Measurements from ENCODE around the gene HASPIN.

DNA sequence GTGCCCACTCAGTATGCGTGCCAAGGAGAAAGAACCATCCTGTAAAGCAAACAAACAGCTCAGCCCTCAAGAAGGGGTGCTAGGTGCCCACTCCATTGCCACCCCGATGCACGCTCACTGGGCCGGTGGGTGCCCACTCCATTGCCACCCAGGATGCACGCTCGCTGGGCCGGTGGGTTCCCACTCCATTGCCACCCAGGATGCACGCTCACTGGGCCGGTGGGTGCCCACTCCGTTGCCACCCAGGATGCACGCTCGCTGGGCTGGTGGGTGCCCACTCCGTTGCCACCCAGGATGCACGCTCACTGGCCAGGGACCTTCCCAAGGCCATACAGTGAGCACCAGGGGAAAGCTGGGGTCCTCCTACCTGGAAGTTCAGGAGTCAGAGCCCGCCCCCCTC, 28.1 kb downstream of the HASPIN start:
- TF ChIP-seq, protein P1, sequence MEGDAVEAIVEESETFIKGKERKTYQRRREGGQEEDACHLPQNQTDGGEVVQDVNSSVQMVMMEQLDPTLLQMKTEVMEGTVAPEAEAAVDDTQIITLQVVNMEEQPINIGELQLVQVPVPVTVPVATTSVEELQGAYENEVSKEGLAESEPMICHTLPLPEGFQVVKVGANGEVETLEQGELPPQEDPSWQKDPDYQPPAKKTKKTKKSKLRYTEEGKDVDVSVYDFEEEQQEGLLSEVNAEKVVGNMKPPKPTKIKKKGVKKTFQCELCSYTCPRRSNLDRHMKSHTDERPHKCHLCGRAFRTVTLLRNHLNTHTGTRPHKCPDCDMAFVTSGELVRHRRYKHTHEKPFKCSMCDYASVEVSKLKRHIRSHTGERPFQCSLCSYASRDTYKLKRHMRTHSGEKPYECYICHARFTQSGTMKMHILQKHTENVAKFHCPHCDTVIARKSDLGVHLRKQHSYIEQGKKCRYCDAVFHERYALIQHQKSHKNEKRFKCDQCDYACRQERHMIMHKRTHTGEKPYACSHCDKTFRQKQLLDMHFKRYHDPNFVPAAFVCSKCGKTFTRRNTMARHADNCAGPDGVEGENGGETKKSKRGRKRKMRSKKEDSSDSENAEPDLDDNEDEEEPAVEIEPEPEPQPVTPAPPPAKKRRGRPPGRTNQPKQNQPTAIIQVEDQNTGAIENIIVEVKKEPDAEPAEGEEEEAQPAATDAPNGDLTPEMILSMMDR (IDR thresholded peaks at IDR 0.05): no peak
- TF ChIP-seq ZFX (IDR thresholded peaks at IDR 0.05; ENCODE audit: borderline replicate concordance): no peak
